HCT116 (cell line): ENCODE data around the gene PLCB1. TPM values are rescaled to one million over a fixed set of nuclear protein-coding genes. Genes with fewer than 3 reads are reported as not detected.

ENCODE experiments used
- ATAC-seq: fragments of 200-7000 bp; cut with Tn5 transposase; 2 replicates; pipeline ENCODE4 v1.9.1; 2020; ENCODE audit warnings: mild to moderate bottlenecking, moderate library complexity
- BruUV-seq: library from RNA; stranded (reverse); fragments of 400-500 nt; replicated peaks from 2 replicates; lab custom pipeline; 2021; lab: Mats Ljungman, UMichigan
- CTCF ChIA-PET: fragments of 300-600 bp; sonication (Branson Sonifier 250); formaldehyde crosslinking; loops from one replicate; lab custom pipeline; 2021; ENCODE audit warnings: antibody characterized with exemption; lab: Charles Lee
- POLR2A ChIA-PET: fragments of 300-600, 350-600 bp; sonication (Branson Sonifier 250); formaldehyde crosslinking; loops from one replicate; lab custom pipeline; 2021; ENCODE audit warnings: antibody characterized with exemption; lab: Charles Lee
- RAD21 ChIA-PET, 2 experiments: fragments of 300-600 bp; sonication (Branson Sonifier 250); formaldehyde crosslinking; loops; one replicate each; lab custom pipeline; 2023; ENCODE audit warnings: low total read pairs in 2 of 2; ENCODE audit not compliant: uncharacterized antibody in 2 of 2, unreplicated experiment in 2 of 2, low non-redundant PET in 1 of 2; lab: Charles Lee
- DNase-seq: peaks from one replicate; pipeline ENCODE4 v3.0.0-alpha.2; 2010; ENCODE audit warnings: low read depth, low spot score
- H2AFZ ChIP-seq: fragments of 200-600 bp; shearing (Covaris generic), sonication (generic); 2 replicates; pipeline ENCODE4 v1.6.1; 2017; ENCODE audit warnings: low read depth, mixed run types, mixed read lengths, antibody characterized with exemption, low read length; ENCODE audit not compliant: poor library complexity, severe bottlenecking
- H3K27ac ChIP-seq: 2 replicates; pipeline ENCODE4 v1.5.1; 2012; ENCODE audit warnings: low read depth, low read length
- H3K27me3 ChIP-seq: fragments of 200-600 bp; sonication (generic); 2 replicates; pipeline ENCODE4 v1.6.1; 2016; ENCODE audit warnings: mixed run types, low read length, mixed read lengths; ENCODE audit not compliant: insufficient read depth
- H3K36me3 ChIP-seq, 2 experiments: fragments of 200-500 bp in 1 of 2; fragments of 200-600 bp in 1 of 2; sonication (Bioruptor generic) in 1 of 2; sonication (generic) in 1 of 2; 2 replicates each; pipeline versions ENCODE4 v1.5.1 to v1.6.1; 2014 to 2016; ENCODE audit warnings: low read length in 2 of 2, inconsistent platforms in 1 of 2, mixed read lengths in 1 of 2, mixed run types in 1 of 2; ENCODE audit not compliant: insufficient read depth in 2 of 2, control insufficient read depth in 1 of 2
- H3K4me1 ChIP-seq, 2 experiments: fragments of 200-600 bp in 1 of 2; sonication (generic) in 1 of 2; 2 replicates each; pipeline versions ENCODE4 v1.5.1 to v1.6.1; 2012 to 2017; ENCODE audit warnings: low read length in 2 of 2, inconsistent platforms in 1 of 2, mild to moderate bottlenecking in 1 of 2, mixed read lengths in 1 of 2, mixed run types in 1 of 2, moderate library complexity in 1 of 2; ENCODE audit not compliant: insufficient read depth in 2 of 2, control insufficient read depth in 1 of 2
- H3K4me2 ChIP-seq: fragments of 200-600 bp; sonication (generic); 2 replicates; pipeline ENCODE4 v1.6.1; 2017; ENCODE audit warnings: mixed run types, low read length, mixed read lengths
- H3K4me3 ChIP-seq, 2 experiments: fragments of 200-600 bp in 1 of 2; sonication (generic) in 1 of 2; replicated peaks in 1 of 2; 2 replicates each; pipeline ENCODE4 v1.5.1; 2011 to 2016; ENCODE audit warnings: low read length in 2 of 2, control low read depth in 1 of 2, low read depth in 1 of 2, mild to moderate bottlenecking in 1 of 2, mixed read lengths in 1 of 2, mixed run types in 1 of 2
- H3K79me2 ChIP-seq: fragments of 200-600 bp; sonication (generic); 2 replicates; pipeline ENCODE4 v1.6.1; 2017; ENCODE audit warnings: mild to moderate bottlenecking, mixed run types, low read length, moderate library complexity, mixed read lengths; ENCODE audit not compliant: insufficient read depth
- H3K9ac ChIP-seq: fragments of 200-600 bp; sonication (generic); 2 replicates; pipeline ENCODE4 v1.6.1; 2016; ENCODE audit warnings: low read length, mixed read lengths
- H3K9me2 ChIP-seq: fragments of 200-600 bp; sonication (generic), shearing (Covaris generic); 2 replicates; pipeline ENCODE4 v1.6.1; 2017; ENCODE audit warnings: mixed run types, mild to moderate bottlenecking, moderate library complexity; ENCODE audit not compliant: insufficient read depth
- H3K9me3 ChIP-seq, 2 experiments: fragments of 200-500 bp in 1 of 2; fragments of 200-600 bp in 1 of 2; sonication (Bioruptor generic) in 1 of 2; sonication (generic) in 1 of 2; 2 replicates each; pipeline ENCODE4 v1.6.1; 2014 to 2017; ENCODE audit warnings: low read length in 2 of 2, mixed read lengths in 2 of 2, inconsistent platforms in 1 of 2, low read depth in 1 of 2, mild to moderate bottlenecking in 1 of 2, mixed run types in 1 of 2, moderate library complexity in 1 of 2; ENCODE audit not compliant: control insufficient read depth in 1 of 2, insufficient read depth in 1 of 2
- H4K20me1 ChIP-seq: fragments of 200-600 bp; sonication (generic), shearing (Covaris generic); 2 replicates; pipeline ENCODE4 v1.6.1; 2017; ENCODE audit warnings: mixed run types, mild to moderate bottlenecking, moderate library complexity; ENCODE audit not compliant: insufficient read depth
- CTCF ChIP-seq, 3 experiments: fragments of 200-600 bp in 1 of 3; sonication (generic) in 1 of 3; IDR thresholded peaks in 2 of 3; conservative IDR thresholded peaks in 1 of 3; 2 replicates each; pipeline ENCODE4 v1.5.1; 2012 to 2017; ENCODE audit warnings: low read depth in 2 of 3, low read length in 2 of 3, antibody characterized with exemption in 1 of 3, borderline replicate concordance in 1 of 3, control low read depth in 1 of 3, mild to moderate bottlenecking in 1 of 3, mixed read lengths in 1 of 3, mixed run types in 1 of 3, moderate library complexity in 1 of 3; ENCODE audit not compliant: insufficient read depth in 1 of 3
- EZH2 ChIP-seq: fragments of 200-600 bp; sonication (generic); IDR thresholded peaks from 2 replicates; pipeline ENCODE4 v1.6.1; 2017; ENCODE audit warnings: antibody characterized with exemption, mixed run types
- FOSL1 ChIP-seq: IDR thresholded peaks from 2 replicates; pipeline ENCODE4 v1.6.1; 2012; ENCODE audit warnings: low read depth
- JUND ChIP-seq: IDR thresholded peaks from 2 replicates; pipeline ENCODE4 v1.6.1; 2012
- POLR2A ChIP-seq: IDR thresholded peaks from 2 replicates; pipeline ENCODE4 v1.7.0; 2011; ENCODE audit warnings: borderline replicate concordance; ENCODE audit not compliant: insufficient read depth, insufficient read length; ENCODE audit errors: extremely low read depth
- RAD21 ChIP-seq: IDR thresholded peaks from 2 replicates; pipeline ENCODE4 v1.6.1; 2012; ENCODE audit warnings: low read depth, mild to moderate bottlenecking
- TCF7L2 ChIP-seq: IDR thresholded peaks from 2 replicates; pipeline ENCODE4 v1.7.0; 2011; ENCODE audit warnings: borderline replicate concordance, inconsistent platforms; ENCODE audit not compliant: insufficient read depth, insufficient read length; ENCODE audit errors: extremely low read depth
- YY1 ChIP-seq: IDR thresholded peaks from 2 replicates; pipeline ENCODE4 v1.6.1; 2011; ENCODE audit warnings: low read length, low read depth, moderate library complexity, mild to moderate bottlenecking; ENCODE audit not compliant: insufficient replicate concordance; ENCODE audit errors: extremely low read depth
- ZFX ChIP-seq: fragments of 450-650 bp; IDR thresholded peaks from 2 replicates; pipeline ENCODE4 v1.6.1; 2017
- ZNF274 ChIP-seq: fragments of 200-500 bp; sonication (Bioruptor generic); IDR thresholded peaks from 2 replicates; pipeline ENCODE4 v1.6.1; 2014; ENCODE audit warnings: mild to moderate bottlenecking, low read depth, low read length, inconsistent platforms
- intact Hi-C: fragments of 100-400 bp; cut with micrococcal nuclease; formaldehyde crosslinking; loops from 2 replicates; pipeline ENCODE4 v1.10.0; 2022
- total RNA-seq: library from RNA; stranded (reverse); gene quantifications from one replicate; pipeline ENCODE4 v1.2.1, GENCODE V29; 2021; ENCODE audit not compliant: unreplicated experiment
- TF ChIP-seq, protein P1 (sequence below): IDR thresholded peaks from 2 replicates; pipeline ENCODE4 v1.6.1; 2012
- TF ChIP-seq, protein P2 (sequence below): IDR thresholded peaks from 2 replicates; pipeline ENCODE4 v1.6.1; 2012

Gene PLCB1
- total RNA-seq, 1 experiment from 2014 or later: 15.8 TPM

GRCh38 chr20:8292793-8293192, 160.7 kb downstream of the PLCB1 start:
- TF ChIP-seq ZFX (no peak), ZNF274 (no peak), FOSL1 (no peak), YY1 (no peak), RAD21 (no peak)
- TF ChIP-seq, protein P1, sequence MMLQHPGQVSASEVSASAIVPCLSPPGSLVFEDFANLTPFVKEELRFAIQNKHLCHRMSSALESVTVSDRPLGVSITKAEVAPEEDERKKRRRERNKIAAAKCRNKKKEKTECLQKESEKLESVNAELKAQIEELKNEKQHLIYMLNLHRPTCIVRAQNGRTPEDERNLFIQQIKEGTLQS: no peak
- TF ChIP-seq, protein P2, sequence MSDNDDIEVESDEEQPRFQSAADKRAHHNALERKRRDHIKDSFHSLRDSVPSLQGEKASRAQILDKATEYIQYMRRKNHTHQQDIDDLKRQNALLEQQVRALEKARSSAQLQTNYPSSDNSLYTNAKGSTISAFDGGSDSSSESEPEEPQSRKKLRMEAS: no peak
- ChIA-PET CTCF (no interaction called here), POLR2A (no interaction called here), RAD21 (no interaction called here)
- Histone ChIP-seq H4K20me1 (no peaks in the 10 kb centered on the region), H3K4me3 (no peak overlapping the region), H3K27ac (no peak overlapping the region), H3K36me3 (no peaks in the 10 kb centered on the region), H3K79me2 (no peaks in the 10 kb centered on the region), H3K4me1 (no peaks in the 10 kb centered on the region), H3K9me3 (no peaks in the 10 kb centered on the region), H2AFZ (no peak overlapping the region), H3K9me2 (no peaks in the 10 kb centered on the region), H3K4me2 (no peak overlapping the region), H3K9ac (no peak overlapping the region), H3K27me3 (no peaks in the 10 kb centered on the region)
- no TSS peak for BruUV-seq
- intact Hi-C loops: no loop called here
- ATAC-seq: no peak
- DNase-seq: no peak

DNA sequence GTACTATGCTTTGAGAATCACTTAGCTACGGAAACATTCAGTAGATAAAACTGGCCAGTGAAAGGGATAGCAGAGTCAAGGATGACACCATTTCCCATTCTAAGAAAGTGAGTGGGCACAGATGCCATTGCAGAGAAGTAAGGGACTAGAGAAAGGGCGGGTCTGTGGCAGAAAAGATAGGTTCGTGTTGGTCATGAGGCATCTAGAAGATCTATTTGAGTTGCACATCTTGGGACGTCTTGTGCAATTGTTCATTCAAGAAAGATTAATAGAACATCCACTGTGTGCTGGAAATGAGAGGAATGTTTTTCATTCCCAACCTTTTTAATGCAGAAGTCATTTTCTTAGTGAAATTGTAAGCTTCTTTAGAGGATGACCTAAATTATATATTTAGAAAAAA, 161.7 kb downstream of the PLCB1 start:
- TF ChIP-seq JUND (no peak), CTCF (IDR thresholded peaks at IDR 0.05 in 2 of 3, conservative IDR thresholded peaks at IDR 0.05 in 1 of 3; ENCODE audit: borderline replicate concordance in 1 of 3, insufficient read depth in 1 of 3, low read depth in 2 of 3, low read length in 2 of 3) (no peak), TCF7L2 (no peak), ZFX (no peak), POLR2A (no peak), ZNF274 (no peak), EZH2 (no peak)
- TF ChIP-seq, protein P1: no peak
- TF ChIP-seq, all 23 proteins: peak for 0
- ChIA-PET CTCF (no interaction called here), RAD21 (no interaction called here), POLR2A (no interaction called here)
- no peak overlapping the region for H3K9ac ChIP-seq
- H3K27me3 ChIP-seq: no peaks in the 10 kb centered on the region
- H3K36me3 ChIP-seq: no peaks in the 10 kb centered on the region
- no peak overlapping the region for H3K27ac ChIP-seq
- no peaks in the 10 kb centered on the region for H3K4me1 ChIP-seq
- no TSS peak for BruUV-seq
- no peak for DNase-seq
- intact Hi-C loops: no loop called here
- H3K9me2 ChIP-seq: no peaks in the 10 kb centered on the region
- H2AFZ ChIP-seq: no peak overlapping the region
- no peak for ATAC-seq
- H3K79me2 ChIP-seq: no peaks in the 10 kb centered on the region
- H3K9me3 ChIP-seq: no peaks in the 10 kb centered on the region
- no peak overlapping the region for H3K4me2 ChIP-seq
- H3K4me3 ChIP-seq: no peak overlapping the region
- H4K20me1 ChIP-seq: no peaks in the 10 kb centered on the region
